RWPE2 (cell line): Measurements from ENCODE around the gene SERP2.

Experiments used
- ATAC-seq: fragments of 200-7000 bp; cut with Tn5 transposase; 3 replicates; pipeline ENCODE4 v1.9.1; 2021; ENCODE audit warnings: low read depth
- DNase-seq: peaks from one replicate; pipeline ENCODE4 v3.0.0-alpha.2; 2020; ENCODE audit warnings: low spot score
- H3K27ac ChIP-seq: fragments of 450-650 bp; 2 replicates; pipeline ENCODE4 v1.5.1; 2017; ENCODE audit warnings: mild to moderate bottlenecking; ENCODE audit not compliant: poor library complexity, severe bottlenecking
- H3K27me3 ChIP-seq: fragments of 250-450 bp; sonication (Bioruptor Pico); 2 replicates; pipeline ENCODE4 v1.5.1; 2021; ENCODE audit warnings: mild to moderate bottlenecking, moderate library complexity; ENCODE audit not compliant: insufficient read depth, poor library complexity, severe bottlenecking
- H3K36me3 ChIP-seq: fragments of 250-450 bp; sonication (Bioruptor Pico); 2 replicates; pipeline ENCODE4 v1.5.1; 2020; ENCODE audit warnings: low read depth, mild to moderate bottlenecking, moderate library complexity
- H3K4me1 ChIP-seq: fragments of 250-450 bp; sonication (Bioruptor Pico); 2 replicates; pipeline ENCODE4 v1.5.1; 2021; ENCODE audit warnings: mild to moderate bottlenecking, moderate library complexity; ENCODE audit not compliant: insufficient read depth, poor library complexity, severe bottlenecking
- H3K4me3 ChIP-seq: fragments of 250-450 bp; sonication (Bioruptor Pico); 2 replicates; pipeline ENCODE4 v1.5.1; 2021; ENCODE audit warnings: mild to moderate bottlenecking, moderate library complexity; ENCODE audit not compliant: severe bottlenecking
- H3K9me3 ChIP-seq: fragments of 250-450 bp; sonication (Bioruptor Pico); 2 replicates; pipeline ENCODE4 v1.5.1; 2021; ENCODE audit warnings: mild to moderate bottlenecking, moderate library complexity; ENCODE audit not compliant: severe bottlenecking
- TF ChIP-seq, protein P1 (sequence below): fragments of 450-650 bp; IDR thresholded peaks from one replicate; pipeline ENCODE4 v1.5.1; 2017; ENCODE audit warnings: mild to moderate bottlenecking, moderate library complexity; ENCODE audit not compliant: poor library complexity, severe bottlenecking

SERP2 gene

GRCh38 chr13:44406617-44407016 is 33.0 kb downstream of the SERP2 start:
- Histone ChIP-seq H3K4me3 (no peak overlapping the region), H3K36me3 (no peaks in the 10 kb centered on the region), H3K27ac (no peak overlapping the region), H3K4me1 (peaks cover 8% of the 10 kb centered on the region), H3K27me3 (no peaks in the 10 kb centered on the region), H3K9me3 (no peaks in the 10 kb centered on the region)
- no peak for ATAC-seq
- no peak for DNase-seq
- TF ChIP-seq, protein P1, sequence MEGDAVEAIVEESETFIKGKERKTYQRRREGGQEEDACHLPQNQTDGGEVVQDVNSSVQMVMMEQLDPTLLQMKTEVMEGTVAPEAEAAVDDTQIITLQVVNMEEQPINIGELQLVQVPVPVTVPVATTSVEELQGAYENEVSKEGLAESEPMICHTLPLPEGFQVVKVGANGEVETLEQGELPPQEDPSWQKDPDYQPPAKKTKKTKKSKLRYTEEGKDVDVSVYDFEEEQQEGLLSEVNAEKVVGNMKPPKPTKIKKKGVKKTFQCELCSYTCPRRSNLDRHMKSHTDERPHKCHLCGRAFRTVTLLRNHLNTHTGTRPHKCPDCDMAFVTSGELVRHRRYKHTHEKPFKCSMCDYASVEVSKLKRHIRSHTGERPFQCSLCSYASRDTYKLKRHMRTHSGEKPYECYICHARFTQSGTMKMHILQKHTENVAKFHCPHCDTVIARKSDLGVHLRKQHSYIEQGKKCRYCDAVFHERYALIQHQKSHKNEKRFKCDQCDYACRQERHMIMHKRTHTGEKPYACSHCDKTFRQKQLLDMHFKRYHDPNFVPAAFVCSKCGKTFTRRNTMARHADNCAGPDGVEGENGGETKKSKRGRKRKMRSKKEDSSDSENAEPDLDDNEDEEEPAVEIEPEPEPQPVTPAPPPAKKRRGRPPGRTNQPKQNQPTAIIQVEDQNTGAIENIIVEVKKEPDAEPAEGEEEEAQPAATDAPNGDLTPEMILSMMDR, result no peak

DNA sequence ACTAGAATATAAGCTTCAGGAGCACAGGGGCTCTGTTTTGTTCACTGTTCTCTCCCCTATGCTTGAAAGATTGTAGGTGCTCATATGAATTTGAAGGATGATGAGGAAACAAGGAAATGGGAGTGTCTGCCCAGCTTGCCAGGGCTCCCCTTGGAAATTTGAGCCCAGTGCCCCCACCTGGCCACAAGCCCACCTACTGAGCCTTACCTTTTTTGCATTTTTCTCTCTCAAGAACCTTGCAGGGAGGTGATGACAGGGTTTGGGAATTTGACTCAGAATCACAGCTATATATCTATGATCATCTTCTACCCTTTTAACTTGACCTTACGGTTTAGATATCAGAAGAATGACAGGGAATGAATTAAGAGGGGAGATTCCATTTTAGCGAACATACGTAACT is 33.8 kb downstream of the SERP2 start:
- H3K4me3 ChIP-seq, result no peak overlapping the region

GRCh38 chr13:44407891-44408290 is 34.3 kb downstream of the SERP2 start:
- no peak overlapping the region for H3K27ac ChIP-seq

More for the DNA sequence above, 33.8 kb downstream of the SERP2 start:
- TF ChIP-seq, protein P1, result peak; percentile 14
- Histone ChIP-seq H3K4me1 (peaks cover 8% of the 10 kb centered on the region), H3K9me3 (no peaks in the 10 kb centered on the region), H3K36me3 (no peaks in the 10 kb centered on the region), H3K27me3 (no peaks in the 10 kb centered on the region), H3K27ac (no peak overlapping the region)
- DNase-seq, result no peak
- ATAC-seq, result no peak

DNA sequence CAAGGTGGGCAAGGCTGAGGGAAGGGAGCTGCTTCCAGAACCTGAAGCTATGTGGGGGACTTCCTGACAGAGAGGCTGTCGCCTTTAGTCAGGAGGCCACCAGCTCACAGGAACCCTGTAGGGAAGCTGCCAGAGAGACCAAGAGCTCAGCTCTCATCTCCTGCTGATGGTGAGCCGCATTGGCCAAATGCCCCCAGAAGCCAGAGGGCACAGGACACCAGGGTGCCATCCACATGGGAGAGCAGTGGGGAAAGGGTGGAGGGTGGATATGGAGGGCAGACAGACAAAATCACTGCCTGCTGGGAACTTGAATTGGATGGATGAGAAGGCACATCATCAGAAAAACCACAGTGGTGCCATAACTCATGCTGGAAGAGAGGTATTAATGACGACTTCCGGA is 36.0 kb downstream of the SERP2 start:
- H3K27ac ChIP-seq, result no peak overlapping the region

More at GRCh38 chr13:44407891-44408290, 34.3 kb downstream of the SERP2 start:
- H3K4me1 ChIP-seq, result peaks cover 8% of the 10 kb centered on the region
- ATAC-seq, result peak; percentile 53
- DNase-seq, result no peak
- no peaks in the 10 kb centered on the region for H3K36me3 ChIP-seq
- H3K27me3 ChIP-seq, result no peaks in the 10 kb centered on the region
- no peaks in the 10 kb centered on the region for H3K9me3 ChIP-seq
- TF ChIP-seq, protein P1, result no peak
- no peak overlapping the region for H3K4me3 ChIP-seq

DNA sequence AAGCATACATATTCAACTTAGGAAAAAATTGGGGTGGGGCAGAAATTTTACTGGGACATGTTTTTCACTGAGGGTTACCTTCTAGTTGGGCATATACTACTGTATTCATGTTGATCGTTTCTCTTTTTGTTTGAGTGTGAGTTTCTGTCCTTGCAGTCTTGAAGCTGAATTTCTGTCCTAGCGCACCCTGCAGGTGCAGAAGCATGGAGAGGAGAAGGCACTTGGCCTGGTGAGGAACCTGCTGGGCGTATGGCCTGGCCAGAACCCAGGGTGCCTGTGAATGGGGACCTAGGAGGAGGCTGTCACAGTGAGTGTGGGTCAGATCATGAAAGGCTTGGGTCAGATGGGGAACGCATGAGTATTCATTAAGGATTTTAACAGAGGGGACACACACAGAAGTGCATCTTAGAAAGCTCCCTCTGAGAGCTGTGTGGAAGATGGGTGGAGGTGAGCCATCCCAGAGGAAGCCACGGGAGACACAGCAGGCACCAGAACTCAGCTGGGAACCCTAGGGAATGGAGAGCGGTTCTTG is 36.8 kb downstream of the SERP2 start:
- DNase-seq (no peak), ATAC-seq (no peak)
- no peaks in the 10 kb centered on the region for H3K36me3 ChIP-seq
- peaks cover 8% of the 10 kb centered on the region for H3K4me1 ChIP-seq
- no peaks in the 10 kb centered on the region for H3K27me3 ChIP-seq
- TF ChIP-seq, protein P1, result no peak
- H3K9me3 ChIP-seq, result no peaks in the 10 kb centered on the region
- H3K27ac ChIP-seq, result no peak overlapping the region
- no peak overlapping the region for H3K4me3 ChIP-seq

More for the DNA sequence above, 36.0 kb downstream of the SERP2 start:
- ATAC-seq (no peak), DNase-seq (no peak)
- no peaks in the 10 kb centered on the region for H3K27me3 ChIP-seq
- no peaks in the 10 kb centered on the region for H3K9me3 ChIP-seq
- H3K4me3 ChIP-seq, result no peak overlapping the region
- TF ChIP-seq, protein P1, result no peak
- no peaks in the 10 kb centered on the region for H3K36me3 ChIP-seq
- peaks cover 8% of the 10 kb centered on the region for H3K4me1 ChIP-seq
